ENCODE measurements around the gene SACM1L. TPM values are rescaled to one million over a fixed set of nuclear protein-coding genes. Genes with fewer than 3 reads are reported as not detected.

Gene SACM1L, protein sequence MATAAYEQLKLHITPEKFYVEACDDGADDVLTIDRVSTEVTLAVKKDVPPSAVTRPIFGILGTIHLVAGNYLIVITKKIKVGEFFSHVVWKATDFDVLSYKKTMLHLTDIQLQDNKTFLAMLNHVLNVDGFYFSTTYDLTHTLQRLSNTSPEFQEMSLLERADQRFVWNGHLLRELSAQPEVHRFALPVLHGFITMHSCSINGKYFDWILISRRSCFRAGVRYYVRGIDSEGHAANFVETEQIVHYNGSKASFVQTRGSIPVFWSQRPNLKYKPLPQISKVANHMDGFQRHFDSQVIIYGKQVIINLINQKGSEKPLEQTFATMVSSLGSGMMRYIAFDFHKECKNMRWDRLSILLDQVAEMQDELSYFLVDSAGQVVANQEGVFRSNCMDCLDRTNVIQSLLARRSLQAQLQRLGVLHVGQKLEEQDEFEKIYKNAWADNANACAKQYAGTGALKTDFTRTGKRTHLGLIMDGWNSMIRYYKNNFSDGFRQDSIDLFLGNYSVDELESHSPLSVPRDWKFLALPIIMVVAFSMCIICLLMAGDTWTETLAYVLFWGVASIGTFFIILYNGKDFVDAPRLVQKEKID
- total RNA-seq: 50.7 TPM

DNA sequence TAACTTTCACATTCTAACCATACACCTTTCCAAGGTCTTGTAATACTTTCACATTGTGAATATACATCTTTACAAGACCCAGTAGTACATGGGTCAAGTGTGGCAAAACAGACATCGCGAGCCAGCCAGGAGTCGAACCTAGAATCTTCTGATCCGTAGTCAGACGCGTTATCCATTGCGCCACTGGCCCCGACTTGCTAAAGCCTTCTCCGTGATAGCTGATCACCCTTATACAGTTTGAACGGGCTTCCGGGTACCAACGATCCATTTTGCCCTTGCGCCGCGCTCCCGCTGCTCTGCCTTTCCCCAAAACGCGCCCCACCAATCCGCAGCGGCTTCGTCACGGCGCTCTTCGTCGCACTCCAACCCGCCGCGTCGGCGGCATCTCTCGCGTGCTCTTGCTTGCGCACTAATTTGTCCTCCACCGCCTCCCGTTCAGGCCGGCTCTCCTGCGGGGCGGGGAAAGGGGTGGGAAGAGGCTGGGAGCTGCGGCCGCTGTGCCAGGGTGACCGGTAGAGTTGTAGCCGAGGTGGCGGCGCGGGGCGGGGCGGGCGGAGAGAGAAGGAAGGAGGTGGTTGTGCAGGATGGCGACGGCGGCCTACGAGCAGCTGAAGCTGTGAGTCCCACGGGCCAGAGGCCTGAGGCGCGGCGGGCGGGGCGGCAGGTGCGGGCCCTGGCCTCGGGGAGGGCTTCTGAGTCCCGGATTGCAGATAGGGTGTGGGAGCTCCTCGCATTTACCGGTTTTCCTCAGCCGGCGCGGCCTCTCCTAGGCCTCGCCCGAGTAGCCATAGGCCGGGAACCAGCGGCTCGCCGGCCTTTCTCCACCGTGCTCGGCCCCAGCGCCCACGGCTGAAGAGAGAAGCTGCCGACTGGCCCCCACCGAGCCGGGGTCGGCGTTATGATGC, at the start of gene SACM1L:
SACM1L (plus strand) TSS at position 515 of the 905 bp plus-strand sequence; CDS start at position 585, 70 bp downstream.
- DNase-seq: peak; percentile 97

DNA sequence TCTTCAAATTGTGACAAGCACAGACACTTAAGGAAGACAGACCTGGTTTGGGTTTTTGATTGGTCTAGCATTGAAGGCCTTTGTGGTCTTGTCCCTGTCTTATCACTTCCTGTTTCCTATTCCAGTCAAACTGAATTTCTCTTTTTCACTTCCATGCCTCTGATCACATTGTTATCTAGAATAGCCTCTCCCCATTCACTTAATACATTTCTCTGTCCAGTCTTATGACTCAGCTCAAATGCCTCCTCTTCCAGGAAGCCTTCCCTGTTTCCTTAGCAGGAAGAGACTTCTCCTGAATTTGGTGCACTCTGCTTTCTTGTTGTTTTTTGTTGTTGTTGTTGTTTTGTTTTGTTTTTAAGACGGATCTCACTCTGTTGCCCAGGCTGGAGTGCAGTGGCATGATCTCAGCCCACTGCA, 49.1 kb upstream of the SACM1L start:
- no peak for DNase-seq

DNA sequence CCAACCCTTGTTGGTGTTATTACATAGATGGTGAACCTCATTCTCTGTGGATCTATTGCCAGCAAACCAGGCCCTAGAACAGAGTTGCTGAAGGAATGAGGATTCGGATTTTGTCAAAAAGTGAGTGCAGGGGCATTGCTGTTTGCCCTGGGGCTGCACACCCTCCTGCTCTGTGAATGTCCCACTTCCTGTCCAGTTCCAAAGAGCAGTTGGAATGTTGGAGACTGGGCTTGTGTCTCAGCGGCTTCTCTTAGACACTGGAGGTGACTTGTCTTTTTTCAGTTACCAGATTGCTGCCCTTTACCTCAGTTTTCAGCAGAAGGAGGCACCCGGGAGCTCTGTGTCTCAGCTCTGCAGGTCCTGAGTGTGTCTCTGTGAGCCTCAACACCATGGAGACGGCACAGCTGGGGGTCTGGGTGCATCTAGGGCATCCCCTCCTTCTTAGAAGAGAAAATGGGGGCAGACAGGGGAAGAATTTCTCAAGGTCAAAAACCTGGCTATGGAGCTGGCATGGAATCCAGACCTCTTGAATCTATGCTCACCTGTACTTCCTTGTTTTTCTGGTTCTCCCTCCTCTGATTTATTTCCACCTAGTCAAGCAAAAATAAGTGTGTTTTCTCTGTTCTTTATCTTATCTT, 48.4 kb upstream of the SACM1L start:
- DNase-seq: no peak

DNA sequence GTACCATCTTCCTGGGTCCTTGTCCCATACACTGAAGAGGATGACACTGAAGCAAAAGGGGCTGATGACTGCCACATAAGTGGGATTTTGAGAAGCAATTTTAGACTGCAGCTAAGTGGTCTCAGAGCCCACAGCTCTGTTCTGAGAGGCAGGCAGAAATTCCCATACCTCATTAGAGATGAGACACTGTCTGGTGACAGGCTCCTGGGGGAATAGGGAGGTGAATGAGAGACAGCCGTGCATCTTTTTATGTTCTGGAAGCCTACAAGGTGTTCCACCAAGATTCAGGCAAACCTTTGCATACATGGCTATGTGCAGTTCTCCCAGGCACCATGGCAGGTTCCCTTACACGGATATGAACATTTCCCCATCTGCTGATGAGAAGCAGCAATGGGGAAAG, 47.4 kb upstream of the SACM1L start:
- DNase-seq: no peak

DNA sequence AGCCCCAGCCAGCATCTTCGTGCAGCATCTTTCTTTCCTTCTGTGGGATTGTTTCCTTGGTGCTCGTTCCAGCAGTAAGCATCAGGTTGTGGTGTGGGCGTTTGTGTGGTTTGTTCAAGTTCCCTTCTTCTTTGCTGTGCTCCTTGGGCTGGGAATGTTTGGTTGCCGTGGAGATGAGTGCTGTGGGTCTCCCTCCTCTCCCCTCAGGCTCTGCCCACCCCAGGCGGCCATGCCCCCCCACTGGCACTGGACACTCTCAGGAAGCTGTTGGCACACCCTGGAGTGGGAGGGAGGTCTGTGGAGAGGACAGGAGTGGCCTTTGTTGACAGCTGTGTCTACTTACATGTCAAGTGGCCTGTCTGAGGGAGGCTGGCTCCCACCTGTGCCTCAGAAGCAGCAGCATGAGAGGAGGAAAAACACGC, 46.5 kb upstream of the SACM1L start:
- DNase-seq: no peak

DNA sequence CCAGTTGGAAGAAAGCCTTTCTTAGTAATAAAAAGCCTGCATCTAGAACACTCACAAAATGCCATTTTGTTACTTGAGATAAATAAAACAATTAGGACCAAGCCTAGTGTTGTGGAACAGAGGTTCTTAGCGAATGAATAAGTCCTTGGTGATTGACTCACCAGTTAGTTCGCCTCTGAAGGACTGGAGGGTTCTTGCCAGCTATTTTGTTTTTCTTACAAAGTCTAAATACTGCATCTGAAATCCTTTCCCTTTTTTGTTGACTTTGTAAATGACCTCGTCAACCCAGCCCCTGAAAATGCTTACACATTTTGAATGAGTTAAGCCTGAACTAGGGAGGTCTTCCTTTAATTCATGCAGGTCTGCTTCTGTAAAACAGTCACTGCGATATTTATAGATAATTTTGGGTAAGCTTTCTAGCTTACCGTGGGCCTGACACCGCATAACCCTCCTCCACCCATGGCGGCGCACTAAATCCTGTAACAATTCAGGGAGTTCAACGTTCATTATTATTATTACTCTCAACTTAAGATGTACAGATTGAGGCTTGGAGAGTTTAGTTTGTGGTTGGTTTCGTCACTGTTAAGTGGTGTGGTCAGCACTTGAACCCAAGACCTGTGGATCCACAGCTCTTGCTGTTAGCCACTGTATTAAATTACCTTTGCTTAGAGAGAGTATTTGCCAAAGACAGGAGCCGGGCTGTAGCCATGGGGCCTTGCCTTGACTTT, 45.0 kb upstream of the SACM1L start:
- DNase-seq: no peak

DNA sequence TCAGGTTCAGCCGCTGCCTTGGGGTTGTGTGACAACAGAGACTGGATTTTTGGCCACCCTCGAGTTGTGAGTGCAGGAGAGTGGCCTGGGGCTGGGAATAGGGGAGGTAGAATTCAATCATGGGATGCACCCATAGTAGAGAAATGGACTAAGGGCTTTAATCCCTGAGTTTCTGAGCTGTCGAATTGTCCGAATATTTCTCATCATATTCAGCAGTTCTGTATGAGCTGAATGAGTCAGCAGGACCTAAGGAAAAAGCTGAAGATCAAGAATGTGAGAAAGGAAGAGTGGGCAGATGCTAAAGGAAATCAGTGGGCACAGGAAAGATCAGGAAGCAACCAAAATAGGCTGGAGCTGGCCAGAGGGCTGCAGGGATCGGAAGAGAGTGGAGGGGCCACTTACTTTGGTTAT, 44.4 kb upstream of the SACM1L start:
- DNase-seq: no peak

DNA sequence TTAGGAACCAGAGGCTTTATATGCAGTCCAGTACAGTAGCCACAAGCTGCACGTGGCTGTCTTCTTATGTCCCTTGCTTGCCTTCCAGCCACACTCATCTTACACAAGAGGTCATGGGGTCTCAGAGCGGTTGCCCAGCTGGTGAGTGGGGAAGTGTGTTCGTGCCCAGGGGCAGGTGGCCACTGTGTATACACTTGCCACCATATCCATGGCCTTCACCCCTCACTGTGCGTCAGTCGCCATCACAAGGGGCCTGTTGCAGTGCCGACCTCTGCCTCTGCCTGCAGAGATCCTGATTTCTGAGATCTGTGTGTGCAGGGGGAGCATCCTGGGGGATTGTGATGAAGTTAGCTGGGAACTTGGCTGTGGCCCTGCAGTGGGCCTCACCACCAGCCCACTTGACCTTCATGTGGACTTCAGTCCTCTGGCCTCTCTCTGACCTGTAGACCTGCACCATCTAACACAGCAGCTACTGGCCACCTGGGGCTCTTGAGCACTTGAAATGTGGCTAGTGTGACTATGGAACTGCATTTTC, 43.1 kb upstream of the SACM1L start:
- no peak for DNase-seq

DNA sequence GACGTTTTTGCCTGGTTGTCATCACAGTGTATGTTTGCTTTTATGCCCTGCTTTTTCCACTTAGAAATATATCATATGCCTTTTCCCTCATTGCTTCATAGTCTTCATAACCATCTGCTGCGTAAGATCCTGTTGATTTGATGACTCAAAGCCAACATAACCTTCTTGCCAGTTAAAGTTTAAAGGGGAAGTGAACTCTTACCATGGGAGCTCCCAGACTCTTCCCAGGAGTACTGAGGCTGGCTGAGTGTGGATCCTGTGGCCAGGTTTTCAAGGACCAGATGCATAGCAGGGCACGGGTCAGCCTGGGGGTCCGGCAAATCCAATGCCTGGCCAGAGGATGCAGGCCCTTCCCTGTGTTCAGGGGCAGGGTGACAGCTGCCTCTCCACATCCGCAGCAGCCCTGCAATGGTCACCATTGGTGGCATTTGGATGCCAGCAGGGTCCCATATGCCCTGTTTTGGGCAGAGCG, 42.0 kb upstream of the SACM1L start:
- DNase-seq: no peak

DNA sequence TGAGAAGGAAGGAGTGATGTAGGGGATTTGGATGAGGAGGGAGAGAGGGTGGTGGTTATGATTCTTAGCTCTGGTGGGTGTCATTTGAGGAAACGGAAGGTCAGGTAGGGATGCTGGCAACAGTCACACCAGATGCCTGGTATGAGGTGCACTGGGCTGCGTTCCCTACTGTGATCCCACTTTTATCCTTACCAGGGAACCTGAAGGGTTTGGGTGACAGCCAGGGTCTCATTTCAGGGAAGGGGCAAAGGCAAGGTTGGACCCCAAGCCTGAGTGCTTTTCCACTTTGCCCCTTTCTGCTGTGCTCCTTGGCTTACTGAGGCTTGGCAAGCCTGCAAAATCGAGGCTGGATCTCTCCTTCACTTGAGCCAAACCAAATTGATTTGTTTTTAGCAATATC, 36.0 kb upstream of the SACM1L start:
- DNase-seq: no peak

DNA sequence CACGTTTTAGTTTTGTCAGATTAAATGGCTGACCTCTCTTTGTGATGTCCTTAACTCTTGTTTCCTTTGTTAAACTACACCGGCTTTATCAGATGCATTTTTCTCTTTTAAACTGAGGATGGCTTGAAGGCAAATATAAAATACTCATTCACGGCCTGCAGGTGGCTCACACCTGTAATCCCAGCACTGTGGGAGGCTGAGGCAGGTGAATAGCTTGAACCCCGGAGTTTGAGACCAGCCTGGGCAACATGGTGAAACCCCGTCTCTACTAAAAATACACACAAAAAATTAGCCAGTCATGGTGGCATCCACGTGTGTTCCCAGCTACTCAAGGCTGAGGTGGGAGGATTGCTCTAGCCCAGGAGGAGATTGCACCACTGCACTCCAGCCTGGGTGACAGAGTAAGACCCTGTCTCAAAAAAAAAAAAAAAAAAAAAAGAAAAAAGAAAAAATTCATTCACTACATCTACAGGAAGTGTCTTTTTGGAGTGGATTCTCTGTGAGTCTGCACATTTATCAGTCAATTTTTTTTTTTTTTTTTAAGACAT, 34.7 kb upstream of the SACM1L start:
- DNase-seq: no peak

DNA sequence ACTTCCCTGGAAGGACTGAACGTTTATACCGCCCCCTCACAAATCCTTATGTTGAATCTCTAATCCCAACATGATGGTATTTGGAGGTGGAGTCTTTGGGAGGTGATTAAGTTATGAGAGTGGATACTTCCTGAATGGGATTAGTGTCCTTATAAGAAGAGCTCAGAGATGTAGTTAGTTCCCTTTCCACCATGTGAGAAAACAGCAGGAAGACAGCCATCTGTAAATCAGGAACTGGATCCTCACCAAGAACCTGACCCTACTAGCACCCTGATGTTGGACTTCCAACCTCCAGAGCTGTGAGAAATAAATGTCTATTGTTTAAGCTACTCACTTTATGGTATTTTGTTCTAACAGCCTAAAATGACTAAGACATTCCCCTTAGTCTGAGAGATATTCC, 33.3 kb upstream of the SACM1L start:
- DNase-seq: no peak

DNA sequence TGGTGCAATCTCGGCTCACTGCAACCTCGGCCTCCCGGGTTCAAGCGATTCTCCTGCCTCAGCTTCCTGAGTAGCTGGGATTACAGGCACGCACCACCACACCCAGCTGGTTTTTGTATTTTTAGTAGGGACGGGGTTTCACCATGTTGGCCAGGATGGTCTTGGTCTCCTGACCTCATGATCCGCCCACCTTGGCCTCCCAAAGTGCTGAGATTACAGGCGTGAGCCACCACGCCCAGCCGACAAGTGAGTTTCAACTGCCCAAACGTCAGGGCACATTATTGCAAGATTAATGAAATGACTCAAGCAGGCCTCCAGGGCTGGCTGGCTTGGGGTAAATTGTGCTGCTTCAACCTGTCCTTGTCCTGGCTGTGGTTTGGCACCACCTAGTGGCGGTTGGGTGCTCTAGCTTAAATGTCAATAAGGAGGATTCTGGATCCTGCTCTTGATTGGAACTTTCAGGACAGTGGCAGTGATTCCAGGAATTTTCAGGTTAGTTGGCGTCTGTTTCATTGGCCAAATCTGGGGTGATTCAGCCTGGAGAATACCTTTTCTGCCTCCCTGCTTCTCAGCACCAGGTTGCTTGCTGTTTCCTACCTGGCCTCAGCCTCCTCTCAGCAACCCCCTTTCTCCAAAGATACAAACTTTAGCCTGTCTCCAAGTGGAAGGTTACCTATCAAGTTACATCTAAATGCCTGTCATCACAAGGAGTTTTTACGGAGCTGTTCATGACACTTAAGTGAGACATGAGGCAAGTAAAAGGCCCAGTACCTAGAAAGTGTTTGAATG, 32.4 kb upstream of the SACM1L start:
- peak; percentile 83 for DNase-seq

DNA sequence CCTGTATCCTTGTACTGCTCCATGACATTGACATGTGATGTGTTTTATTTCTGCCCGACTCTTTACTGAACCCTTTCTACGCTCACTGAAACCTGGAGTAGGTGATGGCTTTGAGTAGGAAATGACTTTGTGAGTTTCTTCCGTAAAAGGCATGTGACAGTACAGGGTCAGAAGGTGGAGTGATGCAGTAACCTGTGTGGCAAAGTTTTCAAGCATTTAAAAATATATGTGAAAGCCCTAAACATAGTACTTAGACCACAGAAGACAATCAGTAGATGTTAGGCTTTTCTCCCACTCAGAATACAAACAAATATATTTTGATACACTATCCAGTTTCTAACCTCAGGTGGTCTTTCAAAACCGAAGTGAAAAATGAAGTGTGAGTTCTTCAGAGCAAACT, 31.3 kb upstream of the SACM1L start:
- no peak for DNase-seq

DNA sequence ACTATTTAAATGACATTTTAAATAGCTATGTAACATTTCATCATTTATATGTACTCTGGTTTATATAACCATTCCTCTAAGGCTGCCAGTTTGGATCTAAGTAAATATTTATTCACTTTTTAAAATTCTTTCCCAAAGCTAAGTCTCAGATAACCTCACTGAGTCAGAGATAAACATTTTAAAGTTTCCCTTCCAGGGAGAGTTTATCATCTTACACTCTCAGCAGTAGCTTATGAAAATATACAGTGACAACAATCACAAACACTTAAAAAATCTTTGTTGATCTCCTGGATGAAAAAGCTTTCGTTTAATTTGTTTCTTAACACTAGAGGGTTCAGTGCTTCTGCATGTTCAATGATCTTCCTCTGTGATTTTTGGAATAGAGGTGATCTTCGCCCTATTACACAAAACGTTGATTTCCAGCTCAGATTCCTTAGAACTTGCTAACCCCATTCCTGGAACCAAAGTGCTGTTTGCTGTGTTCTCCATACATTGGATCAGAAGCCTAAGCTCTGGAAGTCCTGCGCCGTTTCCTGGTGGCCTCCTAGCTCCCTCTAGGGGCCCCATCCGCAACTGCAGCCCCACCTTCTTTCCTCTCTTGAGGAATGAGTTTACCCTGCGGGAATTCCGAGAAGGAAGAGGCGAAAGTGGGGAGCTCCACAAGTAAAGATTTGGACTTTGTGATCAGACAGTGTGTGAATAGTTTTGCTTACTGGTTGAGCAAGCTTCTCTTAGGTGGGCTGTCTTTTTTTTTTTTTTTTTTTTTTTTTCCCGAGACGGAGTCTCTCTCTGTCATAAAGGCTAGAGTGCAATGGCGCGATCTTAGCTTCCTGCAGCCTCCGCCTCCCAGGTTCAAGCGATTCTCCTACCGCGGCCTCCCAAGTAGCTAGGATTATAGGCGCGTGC, 29.3 kb upstream of the SACM1L start:
- DNase-seq: peak; percentile 29

DNA sequence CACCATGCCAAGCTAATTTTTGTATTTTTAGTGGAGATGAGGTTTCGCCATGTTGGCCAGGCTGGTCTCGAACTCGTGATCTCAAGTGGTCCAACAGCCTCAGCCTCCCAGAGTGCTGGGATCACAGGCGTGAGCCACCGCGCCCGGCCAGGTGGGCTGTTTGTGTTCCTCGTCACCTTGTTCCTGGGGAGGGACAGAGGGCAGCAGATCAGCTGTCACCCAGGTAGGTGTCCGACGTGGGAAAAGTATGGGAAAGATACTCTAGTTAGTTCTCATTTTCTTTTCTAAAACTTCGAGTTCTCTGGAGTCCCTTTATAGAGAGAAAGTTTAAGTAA, 28.7 kb upstream of the SACM1L start:
- DNase-seq: no peak

DNA sequence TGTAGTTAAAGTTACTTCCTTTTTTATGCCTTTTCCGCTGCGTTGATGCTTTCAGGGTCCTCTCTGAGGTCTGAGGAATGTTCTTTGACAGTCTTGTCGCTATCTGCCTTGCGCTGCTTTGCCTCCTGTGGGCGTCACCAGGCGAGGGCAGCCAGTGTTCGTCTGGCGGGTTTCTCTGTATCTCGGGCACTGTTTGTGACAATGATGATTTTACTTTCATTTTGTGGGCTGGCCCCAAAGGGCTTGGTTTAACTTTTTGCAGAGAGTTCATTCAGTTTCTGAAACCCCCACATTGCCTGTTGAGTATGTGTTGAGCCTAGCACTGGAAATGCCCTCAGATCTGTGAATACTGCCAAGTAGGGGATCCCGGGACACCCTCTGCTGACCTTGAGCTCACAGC, 24.6 kb upstream of the SACM1L start:
- no peak for DNase-seq

DNA sequence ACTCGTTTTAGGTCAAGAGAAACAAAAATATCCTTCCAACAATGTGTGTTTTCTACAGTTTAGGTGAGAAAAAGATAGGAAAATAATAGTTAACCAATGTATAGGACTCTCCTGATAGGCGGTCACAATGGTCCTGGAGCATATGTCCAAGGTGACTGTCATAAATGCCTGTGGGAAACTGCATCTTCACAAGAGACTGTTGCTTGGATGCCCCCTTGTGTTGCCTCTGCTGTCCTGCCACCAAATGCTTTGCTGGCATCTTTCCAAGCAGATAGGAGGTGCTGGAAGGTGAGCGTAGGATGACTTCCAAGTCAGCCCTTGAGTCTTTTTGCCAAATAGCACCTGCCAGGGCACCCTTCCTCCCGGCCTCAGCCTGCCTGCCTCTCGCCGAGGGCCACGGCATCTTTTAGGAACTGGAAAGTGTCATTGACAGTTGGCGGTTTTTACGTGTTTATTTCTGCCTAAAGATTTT, 24.1 kb upstream of the SACM1L start:
- no peak for DNase-seq
